Measurements from ENCODE around the gene SNAP29. TPM values are rescaled to one million over a fixed set of nuclear protein-coding genes. Genes with fewer than 3 reads are reported as not detected.

The SNAP29 gene
- total RNA-seq, 1 experiment from 2014 or later: 17.9 TPM

- Histone ChIP-seq H2BK5ac (ENCODE audit: insufficient read length, low read length) (no peak overlapping the region), H3K14ac (ENCODE audit: insufficient read depth, low read length) (no peak overlapping the region), H4K5ac (ENCODE audit: insufficient read length, low read depth, low read length) (no peak overlapping the region), H3K27me3 (ENCODE audit: insufficient read depth, low read length) (no peaks in the 10 kb centered on the region), H3K27ac (ENCODE audit: insufficient read length, low read depth, low read length) (no peak overlapping the region), H3K56ac (ENCODE audit: insufficient read length, low read depth, low read length) (no peak overlapping the region), H4K91ac (ENCODE audit: insufficient read length, low read depth, low read length) (no peak overlapping the region), H3K79me1 (ENCODE audit: insufficient read depth, low read depth, low read length, poor library complexity, severe bottlenecking) (no peaks in the 10 kb centered on the region), H3K4me2 (ENCODE audit: insufficient read depth, insufficient read length, low read length) (no peak overlapping the region), H3K23me2 (ENCODE audit: insufficient read length, low read depth, low read length, poor library complexity, severe bottlenecking) (no peaks in the 10 kb centered on the region), H3K4ac (ENCODE audit: low read depth, low read length) (no peak overlapping the region), H3K4me1 (ENCODE audit: insufficient read depth, low read length) (no peaks in the 10 kb centered on the region), H3K9me3 (ENCODE audit: control insufficient read depth, low read depth, low read length) (no peaks in the 10 kb centered on the region), H2BK15ac (ENCODE audit: low read depth, low read length) (no peak overlapping the region), H3K18ac (ENCODE audit: insufficient read length, low read depth, low read length) (no peak overlapping the region), H4K8ac (replicated peaks; ENCODE audit: insufficient read length, low read depth, low read length) (no peak overlapping the region), H2BK12ac (ENCODE audit: insufficient read length, low read depth, low read length) (no peak overlapping the region), H2AK5ac (ENCODE audit: insufficient read length, low read length) (no peak overlapping the region), H2BK20ac (ENCODE audit: low read depth, low read length, poor library complexity, severe bottlenecking) (no peak overlapping the region), H3K79me2 (ENCODE audit: insufficient read depth, low read length) (no peaks in the 10 kb centered on the region; the same call in 1 of the 2 replicates), H3T11ph (ENCODE audit: low read length) (no peak overlapping the region), H2BK120ac (ENCODE audit: low read depth, low read length, poor library complexity, severe bottlenecking) (no peak overlapping the region), H2AFZ (ENCODE audit: low read length) (no peak overlapping the region), H3K23ac (ENCODE audit: insufficient read length, low read depth, low read length) (no peak overlapping the region), H4K20me1 (ENCODE audit: control insufficient read depth, insufficient read depth, insufficient read length) (no peaks in the 10 kb centered on the region), H3K9ac (ENCODE audit: extremely low read depth, insufficient read length, low read length) (no peak overlapping the region)
- Mint-ChIP-seq H3K36me3 (ENCODE audit: insufficient read depth in 1 of 3, low read depth in 3 of 3) (no peaks in the 10 kb centered on the region; a peak in 2 of 7 replicates), H3K9me3 (no peaks in the 10 kb centered on the region), H3K27me3 (ENCODE audit: low read depth) (no peaks in the 10 kb centered on the region), H3K4me3 (no peak overlapping the region), H3K4me1 (no peaks in the 10 kb centered on the region), H3K27ac (0 out of 7 replicates have a peak overlapping the region, but pooled peaks of 1 of the 3 experiments have one; percentile 82)
- TF ChIP-seq CTCF (conservative IDR thresholded peaks at IDR 0.05): no peak
- no peak for DNase-seq
- no CpG with 5 or more reads among the region's 8 CpGs for WGBS (ENCODE audit: extremely low coverage, insufficient read length, low lambda C conversion rate)
Measured at GRCh38 chr22:20865875-20866445, 7.2 kb downstream of the SNAP29 start.

All from H9 (cell line).